NCI-H526 (cell line): ENCODE measurements around the gene CP.
"Not testable (repeated sequence)": the region's sequence is repeated elsewhere in the genome, so short reads cannot be mapped to it uniquely, and the experiment has no call there.

Experiments used
- DNase-seq, 2 experiments: peaks; one replicate each; lab custom pipeline; 2025; lab: John Stamatoyannopoulos, UW

The CP gene

DNA sequence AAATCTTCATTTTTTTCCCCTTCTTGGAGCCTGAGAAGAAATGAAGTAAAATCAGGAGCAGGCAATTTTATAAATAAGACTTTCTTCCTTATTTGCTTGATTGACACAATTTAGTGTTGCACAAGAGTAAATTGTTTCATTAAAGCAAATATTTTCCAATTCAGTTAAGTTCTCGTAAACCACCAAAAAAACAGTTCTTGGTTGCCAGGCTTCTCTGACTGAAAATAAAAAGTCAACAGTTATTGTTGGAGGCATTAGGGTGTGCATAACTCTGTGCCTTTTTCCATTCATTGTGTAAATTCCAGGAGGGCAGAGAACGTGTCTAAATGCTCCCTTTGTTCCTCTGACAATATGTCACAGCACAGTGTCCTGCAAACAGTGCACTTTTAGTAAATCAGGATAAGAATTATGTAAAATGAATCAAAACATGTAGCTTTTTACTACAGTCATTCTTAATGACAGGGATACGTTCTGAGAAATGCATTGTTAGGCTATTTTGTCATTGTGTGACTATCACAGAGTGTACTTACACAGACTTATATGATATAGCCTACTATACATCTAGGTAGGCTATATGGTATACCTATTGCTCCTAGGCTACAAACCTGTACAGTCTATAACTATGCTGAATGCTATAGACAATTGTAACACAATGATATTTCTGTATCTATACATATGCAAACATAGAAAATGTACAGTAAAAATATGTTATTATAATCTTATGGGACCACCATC is at the start of gene CP:
Gene CP, minus strand, starts transcription at position 47 of the 735 bp plus-strand sequence. Its CDS starts 37 bp downstream, at position 10.
- DNase-seq, result peak; percentile 12 to 17

- no peak for DNase-seq
Measured at GRCh38 chr3:149270180-149270579, 48.6 kb upstream of the CP start.

GRCh38 chr3:149269687-149270086 is 48.1 kb upstream of the CP start:
- no peak for DNase-seq

- no peak for DNase-seq
Measured at GRCh38 chr3:149267565-149267964, 45.9 kb upstream of the CP start.

DNA sequence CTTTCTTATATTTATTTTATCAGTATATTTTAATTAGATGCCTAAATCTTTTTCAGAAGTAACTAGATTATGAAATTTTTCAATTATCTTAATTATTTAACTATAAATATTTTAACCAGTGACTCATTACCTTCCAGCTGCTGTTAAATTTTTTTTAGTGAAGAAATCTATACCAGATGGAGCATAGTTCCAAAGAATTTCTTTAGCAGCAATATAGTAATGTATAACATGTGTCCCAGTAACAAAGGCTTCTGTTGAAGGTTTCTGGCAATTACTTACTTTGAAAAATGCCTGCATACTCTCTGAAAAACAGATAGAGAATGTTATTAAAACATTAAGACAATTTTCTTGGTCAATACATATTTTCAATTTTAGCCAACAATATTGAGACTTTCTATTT is 45.1 kb upstream of the CP start:
- DNase-seq, result no peak

DNA sequence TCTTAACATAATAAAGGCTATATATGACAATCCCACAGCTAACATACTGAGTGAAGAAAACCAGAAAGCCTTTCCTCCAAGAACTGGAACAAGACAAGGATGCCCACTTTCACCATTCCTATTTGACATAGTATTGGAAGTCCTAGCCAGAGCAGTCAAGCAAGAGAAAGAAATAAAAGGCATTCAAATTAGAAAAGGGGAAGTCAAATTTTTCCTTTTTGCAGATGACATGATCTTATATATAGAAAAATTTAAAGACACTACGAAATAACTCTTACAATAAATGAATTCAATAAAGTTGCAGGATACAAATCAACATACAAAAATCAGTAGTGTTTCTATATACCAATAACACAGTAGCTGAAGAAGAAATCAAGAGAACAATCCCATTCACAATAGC is 42.2 kb upstream of the CP start:
- no peak for DNase-seq

DNA sequence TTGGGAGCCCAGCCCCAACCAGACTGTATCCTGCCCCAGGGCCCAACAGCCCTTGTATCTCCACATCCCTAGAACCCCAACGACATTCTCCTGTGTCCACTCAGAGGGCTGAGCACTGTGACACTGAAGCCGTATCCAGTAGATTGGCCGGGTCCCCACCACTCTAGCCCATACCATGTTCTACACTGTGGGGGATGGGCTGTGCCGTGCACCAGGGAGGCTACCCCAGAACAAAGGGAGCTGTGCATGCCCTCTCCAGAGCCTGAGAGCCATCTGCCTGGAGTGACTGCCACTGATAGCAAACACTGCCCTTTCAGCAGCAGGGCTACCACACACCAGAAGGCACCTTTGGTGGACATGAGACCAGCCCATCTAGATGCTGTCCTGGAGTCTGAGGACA is 37.1 kb upstream of the CP start:
- no peak for DNase-seq

DNA sequence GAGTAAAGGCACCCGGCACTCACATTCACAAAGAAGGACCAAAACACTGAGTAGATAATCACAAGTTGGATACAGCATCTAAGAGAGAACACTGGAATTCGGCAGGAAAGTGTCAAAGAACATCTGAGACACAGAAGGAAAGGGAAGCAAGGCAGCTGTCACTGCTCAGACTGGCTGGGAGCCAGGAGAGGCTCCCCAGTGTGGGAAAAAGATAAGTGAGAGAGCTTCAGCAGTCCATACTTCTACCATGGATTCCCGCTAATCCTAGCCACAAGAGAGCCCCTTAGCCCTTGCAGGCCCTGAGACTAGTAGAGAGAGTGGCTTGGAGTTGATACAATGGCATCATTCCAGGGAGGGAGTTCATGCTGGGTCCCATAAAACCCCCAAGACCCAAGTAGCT is 36.7 kb upstream of the CP start:
- DNase-seq, result no peak

- no peak for DNase-seq
Measured at GRCh38 chr3:149252272-149252671, 30.6 kb upstream of the CP start.

- DNase-seq, result no peak
Measured at GRCh38 chr3:149251186-149251585, 29.6 kb upstream of the CP start.

DNA sequence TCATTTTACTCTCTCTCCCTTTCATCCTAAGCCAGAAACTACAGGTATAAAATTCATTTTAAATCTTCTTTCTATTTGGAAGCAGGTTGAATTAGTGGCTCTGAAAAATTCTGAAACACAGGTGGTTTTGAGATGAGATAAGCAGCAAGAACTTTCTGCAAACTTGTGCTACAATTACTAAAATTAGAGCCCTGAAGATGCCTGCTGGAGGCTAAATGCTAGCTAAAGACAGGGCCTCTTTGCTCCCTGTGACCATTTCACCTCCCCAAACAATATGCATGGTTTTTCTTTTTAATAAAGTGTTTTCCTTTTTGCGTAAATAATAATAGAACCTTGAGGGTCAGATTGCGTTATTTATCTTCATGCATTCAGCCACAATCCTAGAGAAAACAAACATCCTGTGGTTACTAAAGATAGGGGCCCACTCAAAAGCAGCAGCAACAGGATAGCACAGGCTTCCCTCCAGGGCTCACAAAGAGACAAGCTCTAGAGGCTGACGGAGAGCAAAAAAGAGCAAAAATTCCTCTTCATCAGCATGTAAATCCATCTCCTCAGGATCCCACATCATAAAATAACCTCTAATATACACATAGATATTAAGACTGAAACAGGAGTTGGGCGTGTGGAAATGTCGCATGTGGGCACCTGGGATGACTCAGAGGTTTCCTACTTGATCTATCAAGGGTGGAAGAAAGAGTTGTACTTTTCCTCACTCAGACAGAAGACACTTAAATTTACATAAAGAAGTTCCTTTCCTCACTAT is 26.5 kb upstream of the CP start:
- DNase-seq, result no peak

DNA sequence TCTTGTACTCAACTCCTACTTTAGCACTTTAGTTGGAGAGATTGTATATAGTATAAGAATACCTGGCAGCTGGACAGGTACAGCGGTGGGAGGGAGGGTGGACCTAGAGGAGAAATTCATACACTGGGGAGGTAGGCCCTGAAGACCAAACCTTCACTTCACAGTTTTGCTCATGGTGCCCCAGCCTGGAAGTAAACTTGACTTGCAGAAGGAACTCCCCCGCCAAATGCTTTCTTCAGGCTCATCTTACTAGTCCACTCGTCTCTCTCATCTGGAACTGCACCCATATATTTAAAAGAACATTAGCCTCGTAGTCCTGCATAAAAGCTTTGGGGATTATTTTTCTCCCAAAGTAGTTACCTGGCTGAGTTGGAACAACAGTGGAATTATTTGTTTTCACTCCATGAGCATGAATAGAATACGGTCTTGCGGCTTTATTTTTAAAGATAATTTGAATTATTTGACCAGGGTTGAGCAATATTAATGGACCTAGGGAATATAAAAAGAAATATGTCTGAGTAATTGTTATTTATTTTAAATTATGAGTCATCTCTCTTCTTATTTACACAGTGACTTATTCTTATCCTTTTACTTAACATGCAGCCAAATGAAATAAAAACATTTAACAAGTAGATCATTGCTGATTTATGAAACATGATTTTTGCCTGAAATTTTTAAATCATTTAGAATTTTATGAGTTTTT is 25.5 kb upstream of the CP start:
- no peak for DNase-seq

DNA sequence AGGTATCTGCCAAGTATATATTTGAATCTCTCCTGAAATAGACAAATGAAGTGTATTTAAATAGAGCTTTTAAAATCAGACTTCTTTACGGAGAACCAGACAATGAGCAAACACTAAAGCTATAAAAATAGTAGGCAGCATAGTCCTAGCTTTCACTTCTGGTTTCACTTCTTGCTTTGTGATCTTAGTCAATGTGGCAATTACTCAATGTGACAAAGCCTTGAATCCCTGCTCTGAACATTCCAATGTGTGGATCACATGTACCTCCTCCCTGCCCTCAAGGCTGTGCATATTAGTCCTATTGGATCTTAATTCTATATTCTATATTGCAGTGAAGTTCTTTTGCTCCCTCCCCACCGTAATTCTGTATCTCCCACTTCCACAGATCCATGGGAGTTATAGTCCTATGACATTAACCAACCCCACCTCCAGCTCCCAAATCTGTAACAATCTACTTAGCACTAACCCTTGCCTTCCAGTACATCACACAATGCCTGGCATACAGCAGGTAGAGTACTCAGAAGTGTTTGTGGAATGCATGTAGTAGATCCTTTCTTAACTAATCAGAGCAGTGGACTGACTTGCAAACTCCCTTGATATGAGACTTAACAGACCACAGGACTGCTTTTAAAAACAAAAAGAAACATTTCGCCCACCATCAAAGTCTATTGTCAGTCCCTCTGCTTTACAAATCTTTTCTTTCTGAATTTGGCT is 24.3 kb upstream of the CP start:
- DNase-seq, result peak; percentile 53 to 61

- DNase-seq, result no peak
Measured at GRCh38 chr3:149243540-149243939, 21.9 kb upstream of the CP start.

DNA sequence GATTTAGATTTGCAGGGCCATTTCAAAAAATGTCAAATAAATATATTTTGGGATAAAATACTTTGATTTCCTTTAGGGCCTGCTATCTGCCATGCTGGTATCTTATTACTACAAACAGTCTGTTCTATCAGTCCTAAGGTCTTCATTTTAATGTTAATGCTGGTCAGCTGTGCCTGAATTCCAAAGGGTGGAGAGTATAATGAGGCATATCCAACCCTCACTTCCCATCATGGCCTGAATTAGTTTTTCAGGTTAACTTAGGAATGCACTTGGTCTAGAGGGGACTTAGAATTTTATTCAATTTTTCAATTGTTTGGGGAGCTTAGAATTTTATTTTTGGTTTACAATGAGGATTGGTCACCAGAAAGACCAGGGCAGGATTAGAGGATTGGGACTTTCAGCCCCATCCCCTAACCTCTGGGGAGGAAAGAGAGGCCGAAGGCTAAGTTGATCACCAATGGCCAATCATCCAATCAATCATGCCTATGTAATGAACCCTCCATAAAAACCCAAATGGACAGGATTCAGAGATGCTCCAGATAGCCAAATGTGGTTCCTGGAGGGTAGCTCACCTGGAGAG is 17.8 kb upstream of the CP start:
- DNase-seq, result no peak

GRCh38 chr3:149238268-149238667 is 16.6 kb upstream of the CP start:
- not testable (repeated sequence) for DNase-seq

DNA sequence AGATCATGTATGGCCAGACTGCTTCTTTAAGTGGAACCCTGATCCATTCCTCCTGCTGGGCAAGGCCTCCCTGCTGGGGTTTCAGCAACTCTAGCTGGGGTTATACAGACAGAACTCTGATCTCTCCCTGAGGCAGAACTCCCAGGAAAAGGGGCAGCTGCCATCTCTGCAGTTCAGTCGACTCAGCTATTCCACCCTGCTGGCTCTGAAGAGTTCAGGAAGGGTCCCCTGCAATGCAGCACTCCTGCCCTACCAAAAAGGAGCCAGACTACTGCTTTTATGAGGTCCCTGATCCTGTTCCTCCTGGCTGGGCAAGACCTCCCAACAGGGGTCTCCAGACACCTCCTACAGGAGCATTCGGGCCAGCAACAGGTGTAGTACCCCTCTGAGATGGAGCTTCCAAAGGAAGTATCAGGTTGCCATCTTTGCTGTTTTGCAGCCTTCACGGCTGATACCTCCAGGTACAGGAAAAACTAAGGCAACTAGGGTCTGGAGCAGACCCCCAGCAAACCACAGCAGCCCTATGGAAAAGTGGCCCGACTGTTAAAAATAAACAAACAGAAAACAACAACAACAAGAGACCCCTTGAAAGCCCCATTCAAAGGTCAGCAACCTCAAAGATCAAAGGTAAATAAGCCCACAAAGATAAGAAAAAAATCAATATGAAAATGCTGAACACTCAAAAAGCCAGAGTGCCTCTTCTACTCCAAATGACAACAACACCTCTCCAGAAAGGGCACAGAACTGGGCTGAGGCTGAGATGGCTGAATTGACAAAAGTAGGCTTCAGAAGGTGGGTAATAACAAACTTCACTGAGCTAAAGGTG is 14.2 kb upstream of the CP start:
- DNase-seq, result no peak

- DNase-seq, result no peak
Measured at GRCh38 chr3:149234671-149235245, 13.1 kb upstream of the CP start.

DNA sequence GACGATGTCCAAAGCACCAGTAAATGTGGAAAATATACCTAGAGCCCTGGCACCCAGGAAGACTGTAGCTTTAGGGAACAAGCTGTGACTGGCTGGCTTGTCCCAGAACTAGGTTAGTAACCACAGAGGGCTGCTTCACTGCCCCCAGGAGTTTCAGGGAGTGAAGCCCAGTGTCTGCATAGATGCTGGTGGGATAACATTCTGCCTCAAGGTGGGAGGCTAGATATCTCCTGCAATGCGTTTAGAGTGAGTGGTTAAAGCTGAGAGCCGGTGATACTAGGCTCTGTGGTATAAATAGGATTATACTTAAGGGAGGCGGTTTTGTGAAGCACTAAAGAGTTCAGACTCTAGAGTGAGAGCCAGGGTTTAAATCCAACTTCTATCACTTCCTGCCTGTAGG is 11.7 kb upstream of the CP start:
- DNase-seq, result no peak

- no peak for DNase-seq
Measured at GRCh38 chr3:149231871-149232270, 10.2 kb upstream of the CP start.
